ENCODE results near the gene UGT3A2.

Gene UGT3A2

DNA sequence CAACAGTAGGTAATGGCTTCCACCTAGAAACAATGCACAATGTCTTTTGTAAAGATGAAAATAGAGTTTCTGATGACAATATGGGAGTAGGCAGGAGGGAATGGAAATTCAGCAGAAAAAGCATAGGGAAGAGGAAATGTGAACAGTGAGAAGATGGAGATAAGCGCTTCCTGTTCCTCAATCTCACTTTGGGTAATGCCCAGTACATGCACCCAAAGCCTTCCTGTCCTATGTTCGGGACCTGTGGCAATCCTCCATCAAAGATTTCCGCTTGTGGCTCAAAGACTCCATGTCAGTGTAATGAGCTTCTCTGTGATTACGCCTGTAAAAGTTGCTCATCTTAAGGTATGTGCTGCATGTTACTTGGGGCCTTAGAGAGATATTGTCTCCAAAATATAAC lies 78.2 kb downstream of the UGT3A2 start:
- TF ChIP-seq, protein P1, sequence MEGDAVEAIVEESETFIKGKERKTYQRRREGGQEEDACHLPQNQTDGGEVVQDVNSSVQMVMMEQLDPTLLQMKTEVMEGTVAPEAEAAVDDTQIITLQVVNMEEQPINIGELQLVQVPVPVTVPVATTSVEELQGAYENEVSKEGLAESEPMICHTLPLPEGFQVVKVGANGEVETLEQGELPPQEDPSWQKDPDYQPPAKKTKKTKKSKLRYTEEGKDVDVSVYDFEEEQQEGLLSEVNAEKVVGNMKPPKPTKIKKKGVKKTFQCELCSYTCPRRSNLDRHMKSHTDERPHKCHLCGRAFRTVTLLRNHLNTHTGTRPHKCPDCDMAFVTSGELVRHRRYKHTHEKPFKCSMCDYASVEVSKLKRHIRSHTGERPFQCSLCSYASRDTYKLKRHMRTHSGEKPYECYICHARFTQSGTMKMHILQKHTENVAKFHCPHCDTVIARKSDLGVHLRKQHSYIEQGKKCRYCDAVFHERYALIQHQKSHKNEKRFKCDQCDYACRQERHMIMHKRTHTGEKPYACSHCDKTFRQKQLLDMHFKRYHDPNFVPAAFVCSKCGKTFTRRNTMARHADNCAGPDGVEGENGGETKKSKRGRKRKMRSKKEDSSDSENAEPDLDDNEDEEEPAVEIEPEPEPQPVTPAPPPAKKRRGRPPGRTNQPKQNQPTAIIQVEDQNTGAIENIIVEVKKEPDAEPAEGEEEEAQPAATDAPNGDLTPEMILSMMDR (IDR thresholded peaks at IDR 0.05), result no peak
- no peak for TF ChIP-seq ZFX (IDR thresholded peaks at IDR 0.05; ENCODE audit: borderline replicate concordance)

DNA sequence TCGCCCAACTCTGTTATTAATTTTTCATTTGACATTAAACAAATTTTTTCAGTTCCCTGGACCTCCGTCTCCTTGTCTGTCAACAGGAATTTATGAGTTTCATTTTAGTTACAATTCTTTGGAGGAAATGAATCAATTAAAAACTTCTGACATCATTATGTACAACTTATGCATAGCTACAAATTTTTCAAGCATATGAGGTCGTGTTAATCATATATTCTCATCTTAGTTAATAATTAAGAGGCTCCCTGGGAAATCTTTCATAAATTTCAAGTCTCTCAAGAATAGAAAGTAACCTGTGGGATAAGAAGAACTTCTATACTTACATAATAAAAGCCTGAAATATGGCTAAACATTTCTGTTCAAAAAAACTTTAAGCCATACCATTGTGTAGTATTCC lies 78.9 kb downstream of the UGT3A2 start:
- no peak for TF ChIP-seq ZFX (IDR thresholded peaks at IDR 0.05; ENCODE audit: borderline replicate concordance)
- TF ChIP-seq, protein P1 (IDR thresholded peaks at IDR 0.05), result no peak
- H3K27ac ChIP-seq, result no peak overlapping the region

More for the DNA sequence above, 78.2 kb downstream of the UGT3A2 start:
- H3K27ac ChIP-seq, result no peak overlapping the region

Data from 22Rv1 (cell line).